SKM-1 (cell line): ENCODE data around the gene NSD2.

ENCODE experiments used
- DNase-seq: peaks from one replicate; lab custom pipeline; 2025; ENCODE audit not compliant: unreplicated experiment; lab: John Stamatoyannopoulos, UW

NSD2 gene

GRCh38 chr4:1968686-1969295 lies 97.6 kb downstream of the NSD2 start:
- DNase-seq = no peak

GRCh38 chr4:1969928-1970723 lies 98.9 kb downstream of the NSD2 start:
- no peak for DNase-seq

- no peak for DNase-seq
Observed at GRCh38 chr4:1970926-1971325, 99.7 kb downstream of the NSD2 start.

GRCh38 chr4:1971456-1972200 lies 100.4 kb downstream of the NSD2 start:
- no peak for DNase-seq

- no peak for DNase-seq
Observed at GRCh38 chr4:1972414-1972813, 101.2 kb downstream of the NSD2 start.

- no peak for DNase-seq
Observed at GRCh38 chr4:1973218-1973617, 102.0 kb downstream of the NSD2 start.

- no peak for DNase-seq
Observed at GRCh38 chr4:1973661-1974060, 102.5 kb downstream of the NSD2 start.

- no peak for DNase-seq
Observed at GRCh38 chr4:1974840-1975239, 103.6 kb downstream of the NSD2 start.

GRCh38 chr4:1975391-1975801 lies 104.2 kb downstream of the NSD2 start:
- DNase-seq = no peak

GRCh38 chr4:1975880-1976279 lies 104.7 kb downstream of the NSD2 start:
- DNase-seq = no peak

GRCh38 chr4:1976416-1977352 lies 105.5 kb downstream of the NSD2 start:
- DNase-seq = no peak

GRCh38 chr4:1978226-1978625 lies 107.0 kb downstream of the NSD2 start:
- no peak for DNase-seq

- no peak for DNase-seq
Observed at GRCh38 chr4:1978741-1979476, 107.7 kb downstream of the NSD2 start.

- no peak for DNase-seq
Observed at GRCh38 chr4:1979477-1980196, 108.4 kb downstream of the NSD2 start.

GRCh38 chr4:1980561-1981041 lies 109.4 kb downstream of the NSD2 start:
- no peak for DNase-seq

GRCh38 chr4:1981251-1982058 lies 110.3 kb downstream of the NSD2 start:
- DNase-seq = no peak

GRCh38 chr4:1982124-1983052 lies 111.2 kb downstream of the NSD2 start:
- no peak for DNase-seq
